Stimulated activated CD4-positive, alpha-beta T cell treated with anti-CD3 and anti-CD28 coated beads, Interleukin-2, amount 100 ng/mL, for 4 hours (primary cell): ENCODE measurements around the gene ITPKB.
A peak's percentile ranks its signal among the peaks of the same experiment; 100 is the strongest.
"Not testable (repeated sequence)": the region's sequence is repeated elsewhere in the genome, so short reads cannot be mapped to it uniquely, and the experiment has no call there.

Experiments used
- DNase-seq: peaks from one replicate; pipeline ENCODE4 v3.0.0-alpha.2; 2020; ENCODE audit warnings: low read depth

The ITPKB gene

DNA sequence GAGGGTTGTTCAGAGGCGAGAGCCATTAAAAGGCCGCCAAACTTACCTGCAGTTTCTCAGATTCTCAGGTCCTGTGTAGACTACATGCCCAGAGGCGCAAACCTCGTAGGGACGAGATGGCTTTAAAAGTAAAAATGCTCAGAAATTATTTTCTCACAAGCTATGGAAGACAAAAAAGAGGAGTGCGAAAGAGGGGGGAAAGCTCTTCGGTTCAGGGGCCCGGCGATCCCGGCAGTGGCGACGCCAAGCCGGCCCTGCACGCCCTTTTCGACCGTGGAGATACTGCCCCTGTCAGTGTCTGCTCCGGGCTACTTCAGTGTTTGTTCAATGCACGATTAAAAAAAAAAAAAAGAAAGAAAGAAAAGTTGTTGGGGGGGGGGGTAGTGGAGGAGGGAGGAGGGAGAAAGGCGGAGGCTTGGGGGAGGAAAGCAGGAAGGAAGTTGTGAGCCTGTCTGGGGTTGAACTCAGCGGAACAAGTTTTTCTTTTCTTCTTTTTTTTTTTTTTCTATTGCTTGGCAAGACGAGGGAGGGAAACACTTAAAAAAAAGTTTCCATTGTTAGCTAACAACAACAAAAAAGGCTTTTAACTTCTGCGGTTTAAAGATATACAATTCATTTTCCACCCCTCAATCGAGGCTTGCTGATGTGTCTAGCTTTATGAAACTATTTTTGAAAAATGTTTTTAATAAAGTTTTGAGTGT is at the start of gene ITPKB:
Gene ITPKB, minus strand, starts transcription at position 288 of the 701 bp plus-strand sequence. CDS start 1,824 bp downstream, outside the sequence.
- peak; percentile 57 for DNase-seq

DNA sequence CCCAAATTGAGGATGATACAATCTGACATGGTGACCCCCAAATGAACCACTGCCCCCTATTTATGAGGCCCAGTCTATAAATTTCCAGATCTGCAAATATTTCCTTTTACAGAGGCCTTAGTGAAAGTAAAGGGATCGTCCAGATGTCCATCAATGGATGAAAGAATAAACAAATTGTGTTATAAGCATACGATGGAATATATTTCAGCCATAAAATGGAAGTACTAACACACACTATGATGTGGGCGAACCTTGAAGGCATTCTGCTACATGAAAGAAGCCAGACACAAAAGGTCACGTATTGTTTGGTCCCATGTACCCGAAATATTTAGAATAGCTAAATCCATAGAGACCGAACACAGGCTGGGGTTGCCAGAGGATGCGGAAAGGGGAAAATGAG is 48.6 kb upstream of the ITPKB start:
- DNase-seq: no peak

DNA sequence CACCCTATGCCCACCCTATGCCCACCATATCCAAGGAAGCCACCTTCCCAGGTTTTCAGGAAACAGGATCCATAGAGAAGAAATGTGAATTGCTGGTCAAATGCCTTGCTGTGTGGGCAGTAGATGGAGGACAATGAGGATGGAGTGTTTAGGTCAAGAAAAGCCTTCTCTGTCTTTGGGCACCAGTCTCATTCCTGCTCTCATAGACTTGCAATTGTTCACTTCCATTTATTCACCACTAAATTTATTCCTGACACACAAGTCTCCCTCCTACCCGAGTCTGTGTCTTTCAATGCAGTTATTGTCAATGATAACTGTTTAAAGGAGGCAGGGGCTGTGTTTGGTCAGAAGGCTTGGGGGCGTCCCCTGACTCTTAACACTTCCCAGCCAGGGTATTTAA is 48.0 kb upstream of the ITPKB start:
- DNase-seq: no peak

DNA sequence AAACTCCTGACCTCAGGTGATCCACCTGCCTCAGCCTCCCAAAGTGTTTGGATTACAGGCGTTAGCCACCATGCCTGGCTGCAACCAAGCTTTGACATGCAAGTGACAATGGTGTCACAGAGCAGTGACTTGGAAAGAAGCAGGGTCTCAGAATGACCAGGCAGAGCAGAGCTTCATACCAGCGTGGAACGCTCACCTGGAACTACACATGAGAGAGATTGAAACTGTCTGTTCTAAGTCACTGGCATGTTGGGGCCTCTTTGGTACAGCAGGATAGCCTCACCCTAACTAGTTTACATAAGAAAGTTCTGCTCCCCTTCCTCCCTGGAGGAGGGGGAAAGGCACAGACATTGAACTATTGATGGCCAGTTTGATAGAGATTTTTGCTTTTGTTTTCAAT is 47.5 kb upstream of the ITPKB start:
- DNase-seq: no peak

DNA sequence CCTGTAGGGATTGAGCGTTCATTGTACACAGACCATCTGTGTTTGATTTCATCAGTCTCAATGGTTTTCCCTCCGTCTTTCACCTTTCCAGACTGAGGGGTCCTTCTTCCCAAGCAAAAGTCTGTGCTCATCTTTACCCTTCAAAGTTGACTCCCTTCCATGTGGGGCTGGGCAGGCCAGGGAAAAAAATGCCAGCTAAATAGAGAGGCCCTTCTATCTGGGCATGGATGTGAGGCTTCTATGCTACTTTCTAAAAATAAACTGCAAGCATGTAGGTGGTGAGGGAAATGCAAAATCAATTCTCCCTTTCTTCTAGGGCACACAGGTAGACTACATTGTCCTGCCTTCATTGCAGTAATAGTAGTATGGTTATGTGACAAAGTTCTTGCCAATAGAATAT is 46.7 kb upstream of the ITPKB start:
- DNase-seq: no peak

DNA sequence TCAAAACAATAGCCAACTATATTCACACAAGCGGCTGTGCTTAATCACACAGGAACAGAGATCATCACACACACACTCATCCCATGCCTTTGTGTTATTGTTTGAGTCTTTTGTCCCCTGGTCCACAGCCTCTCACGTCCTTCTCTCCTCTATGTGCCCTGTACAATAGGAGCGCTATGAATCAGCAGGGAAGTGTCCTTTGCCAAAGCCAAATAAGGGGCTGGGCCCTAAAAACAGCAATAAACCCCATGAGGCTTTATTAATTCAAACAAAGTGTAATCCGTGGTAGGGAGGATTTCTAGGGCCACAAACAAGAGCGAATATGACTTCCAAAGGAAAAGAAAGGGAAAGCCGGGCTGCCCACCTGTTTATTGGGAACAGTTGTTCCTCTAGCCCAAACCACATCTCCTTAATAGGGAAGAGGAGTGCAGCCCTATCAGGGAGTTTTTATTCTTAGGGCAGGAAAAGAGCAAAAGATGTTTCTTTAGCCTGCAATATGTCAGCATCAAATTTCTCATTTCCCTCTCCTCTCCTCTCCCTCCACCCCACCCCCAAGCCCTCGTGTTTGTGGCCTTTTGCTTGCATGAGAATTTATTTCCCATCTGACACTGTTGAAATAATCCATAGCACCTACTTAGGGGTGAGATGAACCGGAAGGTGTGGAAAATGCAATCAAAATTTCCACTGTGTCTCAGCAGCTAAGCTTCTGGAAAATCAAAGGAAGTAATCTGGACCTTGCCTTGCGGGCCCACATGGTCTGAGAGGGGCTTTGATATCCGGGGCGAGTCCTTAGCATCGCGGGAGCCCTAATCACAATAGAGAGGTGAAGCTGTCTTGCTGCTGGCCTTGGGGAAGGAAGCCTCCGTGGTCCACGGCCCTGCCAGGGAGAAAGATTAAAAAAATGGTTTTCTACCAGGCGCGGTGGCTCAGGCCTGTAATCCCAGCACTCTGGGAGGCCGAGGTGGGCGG is 45.3 kb upstream of the ITPKB start:
- no peak for DNase-seq

DNA sequence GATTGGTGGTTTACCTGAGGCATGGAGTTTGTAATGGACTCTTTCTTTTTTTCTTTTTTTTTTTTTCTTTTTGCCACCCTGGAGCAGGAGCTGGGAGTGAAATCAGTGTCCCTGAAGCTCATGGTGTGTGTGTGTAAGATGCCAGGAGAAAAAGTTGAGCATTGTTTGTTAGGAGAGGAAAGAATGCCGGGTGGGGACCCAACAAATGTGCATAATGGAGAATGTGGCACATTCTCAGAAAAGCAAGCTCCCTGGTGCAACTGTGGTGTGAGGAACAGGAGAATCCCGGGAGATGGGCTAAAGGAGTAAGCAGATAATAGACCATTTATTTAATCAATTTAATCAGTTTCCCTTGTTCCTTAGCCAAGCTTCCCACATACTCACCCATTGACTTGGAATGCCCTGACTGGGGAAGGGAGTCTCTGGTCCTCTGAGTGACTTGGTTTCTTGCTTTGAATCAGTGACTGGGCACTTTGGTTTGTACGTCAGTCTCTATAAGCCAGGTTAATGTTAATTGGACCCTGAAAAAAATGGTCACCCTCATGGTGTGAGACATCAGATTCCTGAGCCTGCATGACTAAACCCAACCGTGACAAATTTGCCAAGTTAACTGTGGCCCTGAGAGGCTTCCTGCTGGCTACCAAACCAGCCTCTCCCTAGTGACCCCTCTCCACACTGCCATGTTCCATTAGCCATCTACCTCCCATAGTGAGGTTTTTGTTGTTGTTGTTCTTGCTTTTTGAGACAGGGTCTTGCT is 43.9 kb upstream of the ITPKB start:
- no peak for DNase-seq

DNA sequence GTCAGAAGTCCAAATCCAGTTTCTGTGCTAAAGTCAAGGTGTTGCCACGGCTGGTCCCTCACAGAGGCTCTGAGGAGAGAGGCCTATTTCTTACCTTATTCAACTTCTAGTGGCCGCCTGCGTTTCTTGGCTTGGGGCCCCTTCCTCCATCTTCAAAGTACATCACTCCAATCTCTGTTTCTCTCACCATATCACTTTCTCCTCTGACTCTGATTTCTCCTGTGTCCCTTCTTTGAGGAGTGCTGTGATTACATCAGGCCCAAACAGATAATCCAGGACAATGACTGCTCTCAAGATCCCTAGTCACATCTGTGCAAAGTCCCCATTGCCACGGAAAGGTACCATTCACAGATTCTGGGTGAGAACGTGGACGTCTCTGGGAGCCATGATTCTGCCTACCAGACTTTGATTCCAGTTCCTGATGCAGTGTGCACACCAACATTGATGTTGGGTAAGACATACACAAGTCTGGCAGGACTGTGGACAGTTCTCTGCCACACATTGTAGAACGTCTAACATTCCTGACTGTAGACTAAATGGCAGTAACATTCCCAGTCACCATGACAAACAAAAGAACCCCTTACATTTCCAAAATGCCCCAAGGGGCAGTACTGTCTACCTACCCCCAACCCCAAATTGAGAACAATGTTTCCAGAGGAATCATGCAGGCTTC is 43.0 kb upstream of the ITPKB start:
- DNase-seq: no peak

DNA sequence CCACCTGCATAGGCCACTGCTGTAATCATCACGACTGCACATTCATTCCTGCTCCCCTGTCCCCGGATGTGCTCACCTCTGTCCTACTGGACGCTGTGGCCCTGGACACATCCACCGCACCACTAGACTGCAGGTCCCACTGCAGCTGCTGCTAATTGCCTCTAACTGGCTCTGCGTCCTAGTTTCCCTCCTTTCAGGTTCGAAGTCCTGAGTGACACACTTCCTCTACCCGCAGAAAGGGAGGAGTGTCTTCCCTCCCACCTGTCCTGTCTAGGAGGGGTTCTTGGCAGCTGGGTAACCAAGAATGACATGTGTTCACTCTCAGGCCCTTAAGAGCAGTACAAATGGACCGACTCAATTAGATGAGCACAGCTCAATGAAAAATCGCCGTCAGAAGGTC is 40.5 kb upstream of the ITPKB start:
- no peak for DNase-seq

DNA sequence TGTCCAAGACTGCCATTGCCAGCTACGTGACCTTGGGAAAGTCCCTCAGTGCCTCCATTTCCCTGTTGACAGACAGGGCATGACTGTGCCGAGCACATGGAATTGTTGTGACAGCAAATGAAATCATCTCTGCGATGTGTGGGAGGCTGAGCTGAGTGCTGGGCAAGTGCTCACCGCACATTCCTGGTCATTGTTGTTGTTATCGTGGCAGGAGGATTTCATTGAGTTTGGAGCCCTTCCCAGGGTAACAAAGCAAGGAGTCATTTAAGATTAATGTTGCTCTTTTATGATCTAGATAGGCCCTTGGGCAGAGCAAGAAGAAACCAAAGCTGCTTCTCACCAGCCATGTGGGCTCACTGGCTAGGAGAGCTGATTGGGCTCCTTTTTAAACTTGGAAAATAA is 39.6 kb upstream of the ITPKB start:
- DNase-seq: no peak

DNA sequence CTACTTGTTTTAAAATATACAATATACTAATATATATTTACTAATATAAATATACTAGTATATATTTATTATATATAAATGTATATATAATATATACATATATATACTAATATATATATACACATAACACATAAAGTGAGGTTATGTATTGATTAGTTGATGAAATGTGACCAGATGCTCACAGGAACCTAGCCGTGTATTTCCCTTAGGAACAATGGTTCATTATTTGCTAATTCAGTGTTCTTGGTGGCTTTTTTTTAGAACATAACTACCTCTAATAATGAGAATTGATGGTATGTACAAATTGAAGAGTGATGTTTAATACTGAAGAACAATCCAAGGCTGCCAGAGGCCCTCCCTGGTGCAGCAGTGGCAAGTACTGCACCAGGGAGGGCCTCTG is 37.9 kb upstream of the ITPKB start:
- no peak for DNase-seq

DNA sequence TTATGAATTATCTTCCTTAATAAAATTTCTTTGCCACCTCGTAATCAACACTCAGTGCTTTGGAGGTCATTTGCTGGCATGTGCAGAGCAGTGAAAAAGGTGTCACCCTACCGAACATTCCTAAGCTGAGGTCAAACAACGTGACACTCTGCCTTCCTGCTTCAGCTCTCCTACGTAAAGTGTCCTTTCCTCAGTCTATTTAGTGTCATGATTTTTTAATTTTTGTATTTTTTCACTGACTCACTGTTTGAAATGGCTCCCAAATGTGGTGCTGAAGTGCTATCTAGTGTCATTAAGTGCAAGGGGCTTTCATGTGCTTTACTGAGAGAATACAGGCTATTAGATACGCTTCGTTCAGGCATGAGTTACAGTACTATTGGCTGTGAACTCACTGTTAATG is 37.0 kb upstream of the ITPKB start:
- no peak for DNase-seq

DNA sequence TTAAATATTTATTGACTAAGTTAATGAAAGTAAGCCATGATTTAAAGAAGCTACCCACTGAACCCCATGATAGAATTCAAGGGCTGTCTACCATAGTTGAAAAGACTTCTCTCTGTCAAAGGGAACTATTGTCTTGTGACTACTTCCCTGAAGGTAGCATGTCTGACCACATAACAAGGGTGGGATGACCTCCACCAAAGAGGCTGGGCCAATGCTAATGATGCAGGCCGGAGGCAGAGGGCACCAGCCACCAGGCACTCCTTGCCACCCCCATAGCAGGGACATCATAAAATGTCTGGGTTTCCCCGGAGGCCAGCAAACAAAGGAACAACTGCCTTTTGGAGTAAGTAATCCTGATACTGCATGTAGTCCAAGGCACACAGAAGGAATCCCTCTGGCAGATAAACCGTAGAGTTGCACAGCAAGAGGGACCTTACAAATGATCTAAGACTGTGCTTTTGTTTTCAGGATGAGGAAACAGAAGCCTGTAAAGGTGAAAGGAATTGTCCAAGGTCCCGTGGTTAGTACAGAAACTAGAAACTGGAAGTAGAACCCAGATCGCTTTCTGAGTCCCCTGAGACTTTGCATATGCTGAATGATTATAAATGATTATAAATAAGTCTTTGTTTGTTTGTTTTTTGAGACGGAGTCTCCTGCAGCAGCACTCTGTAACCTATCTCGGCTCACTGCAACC is 33.5 kb upstream of the ITPKB start:
- DNase-seq: no peak

DNA sequence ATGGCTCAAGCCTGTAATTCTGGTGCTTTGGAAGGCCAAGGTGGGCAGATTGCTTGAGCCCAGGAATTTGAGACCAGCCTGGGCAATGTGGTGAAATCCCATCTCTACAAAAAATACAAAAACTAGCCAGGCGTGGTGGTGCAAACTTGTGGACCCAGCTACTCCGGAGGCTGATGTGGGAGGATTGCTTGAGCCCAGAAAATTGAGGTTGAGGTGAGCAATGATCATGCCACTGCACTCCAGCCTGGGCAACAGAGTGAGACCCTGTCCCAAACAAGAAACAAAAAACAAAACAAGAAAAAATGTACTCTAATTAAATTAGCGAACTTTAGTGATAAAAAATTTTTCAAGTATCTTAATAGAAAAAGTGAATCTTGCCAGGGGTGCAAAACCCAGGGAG is 28.1 kb upstream of the ITPKB start:
- not testable (repeated sequence) for DNase-seq

DNA sequence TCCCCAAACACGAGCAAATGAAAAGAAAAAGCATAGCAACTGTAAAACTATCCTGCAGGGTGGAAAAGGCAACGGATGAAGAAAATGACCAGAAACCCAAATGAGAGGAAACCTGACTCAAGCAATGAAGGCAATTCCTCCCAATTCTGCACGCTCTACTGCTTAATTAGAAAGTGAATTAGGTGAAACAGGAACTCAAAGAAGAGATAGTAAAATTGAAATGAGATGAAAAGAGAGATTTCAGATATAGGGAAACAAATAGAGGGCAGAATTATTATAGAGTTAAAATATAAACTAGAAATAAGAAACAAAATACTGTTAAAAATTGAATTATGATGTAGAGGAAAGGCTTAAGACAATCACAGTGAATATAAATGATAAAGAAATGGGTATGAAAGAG is 27.5 kb upstream of the ITPKB start:
- DNase-seq: no peak

DNA sequence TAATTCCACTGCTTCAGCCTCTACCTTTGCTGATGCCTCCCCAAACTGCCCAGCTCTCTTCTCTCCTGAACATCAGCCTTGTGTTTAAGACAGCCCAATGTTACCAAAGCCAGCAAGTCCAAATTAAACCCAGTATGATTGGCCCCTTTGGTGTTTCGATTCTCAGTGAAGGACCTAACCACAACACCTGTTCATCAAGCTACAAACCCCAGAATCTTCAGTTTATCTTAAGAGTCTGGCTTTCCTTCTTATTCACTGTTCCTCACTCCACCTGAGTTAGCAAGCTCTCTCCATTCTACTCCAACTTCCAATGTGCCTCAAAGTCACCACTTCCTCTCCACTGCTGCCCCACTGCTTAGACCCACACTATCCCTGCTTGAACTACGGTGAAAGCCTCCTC is 25.5 kb upstream of the ITPKB start:
- DNase-seq: no peak

DNA sequence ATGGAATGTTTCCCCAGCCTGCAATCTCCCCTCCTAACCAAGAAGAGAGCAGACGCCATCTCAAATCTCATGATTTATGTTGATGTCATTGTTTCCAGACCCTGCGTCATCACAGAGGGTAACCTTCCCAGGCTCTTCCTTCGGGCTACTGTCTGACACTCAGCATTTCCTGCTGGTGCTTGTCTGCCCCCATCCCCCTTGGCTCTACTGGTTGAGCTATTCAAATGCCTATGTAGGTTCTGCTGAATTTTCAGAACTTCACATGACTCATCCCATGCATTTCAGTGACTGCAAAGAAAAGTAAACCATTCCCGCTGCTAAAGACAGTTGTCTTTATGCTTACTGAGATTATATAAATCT is 24.8 kb upstream of the ITPKB start:
- DNase-seq: peak; percentile 33

DNA sequence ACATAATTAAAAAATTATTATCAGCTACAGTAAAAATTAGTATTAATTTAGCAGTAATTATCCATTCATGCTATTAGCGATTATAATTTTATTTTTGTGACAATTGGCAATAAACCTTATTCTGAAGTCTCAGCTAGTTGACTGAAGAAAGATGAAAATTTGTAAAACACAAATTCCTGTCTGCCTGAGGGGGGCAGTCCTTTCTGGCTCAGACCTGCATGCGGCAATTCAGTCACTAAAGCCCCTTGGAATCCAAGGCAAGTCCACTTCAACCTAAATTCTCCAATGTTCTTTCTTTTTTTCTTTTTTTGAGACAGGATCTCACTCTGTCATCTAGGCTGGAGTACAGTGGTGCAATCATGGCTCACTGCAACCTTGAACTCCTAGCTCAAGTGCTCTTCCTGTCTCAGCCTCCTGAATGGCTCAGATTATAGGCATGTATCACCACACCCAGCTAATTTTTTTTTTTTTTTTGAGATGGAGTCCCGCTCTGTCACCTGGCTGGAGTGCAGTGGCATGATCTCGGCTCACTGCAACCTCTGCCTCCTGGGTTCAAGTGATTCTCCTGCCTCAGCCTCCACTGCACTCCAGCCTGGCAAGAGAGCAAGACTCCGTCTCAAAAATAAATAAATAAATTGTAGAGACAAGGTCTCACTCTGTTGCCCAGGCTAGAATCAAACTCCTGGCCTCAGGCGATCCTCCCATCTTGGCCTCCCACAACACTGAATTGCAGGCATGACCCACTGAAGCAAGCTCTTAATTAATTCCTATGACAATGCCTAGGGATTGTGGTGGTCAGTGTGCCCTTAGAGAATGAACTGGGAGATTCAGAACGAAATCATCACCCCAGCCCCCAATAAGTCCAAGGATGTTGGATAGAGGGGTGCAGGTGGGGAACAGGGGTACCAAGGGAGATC is 24.2 kb upstream of the ITPKB start:
- DNase-seq: no peak

DNA sequence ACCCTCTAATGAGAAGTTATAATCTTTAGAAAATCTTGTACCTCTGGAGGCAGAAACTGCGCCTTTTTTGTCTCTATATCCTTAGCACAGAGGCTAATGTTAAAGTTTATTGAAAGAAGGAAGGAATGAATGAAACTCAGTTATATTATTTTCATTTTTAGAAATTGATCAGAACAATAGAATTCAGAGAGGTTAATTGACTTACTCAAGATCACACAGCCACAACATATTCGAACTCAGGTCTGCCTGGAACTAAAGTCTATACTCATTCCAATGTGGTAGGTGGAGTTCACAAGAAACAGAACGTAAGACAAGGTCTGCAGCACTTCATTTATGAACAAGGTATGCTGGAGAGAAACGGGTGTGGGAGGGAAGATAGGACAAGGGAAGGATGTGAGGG is 23.0 kb upstream of the ITPKB start:
- DNase-seq: no peak

DNA sequence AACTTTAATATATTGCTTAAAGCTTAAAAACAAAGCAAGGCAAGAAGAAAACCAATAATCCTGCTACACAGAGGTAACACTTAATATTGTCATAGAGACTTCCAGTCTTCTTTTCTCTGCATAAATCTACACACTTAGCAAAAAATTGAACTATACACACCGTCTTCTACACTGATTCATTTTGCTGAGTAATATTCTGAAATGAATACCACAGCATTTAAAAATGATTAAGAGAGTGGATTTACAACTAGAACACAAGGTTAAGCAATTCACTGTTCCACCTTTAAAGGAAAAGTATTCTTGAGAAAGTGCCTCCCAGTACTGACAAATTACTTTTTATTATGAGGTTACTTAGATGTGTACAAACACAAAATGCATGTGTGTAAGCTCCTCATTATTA is 22.2 kb upstream of the ITPKB start:
- no peak for DNase-seq
